Measurements from ENCODE around the gene STC2. TPM values are rescaled to one million over a fixed set of nuclear protein-coding genes. Genes with fewer than 3 reads are reported as not detected.

Gene STC2
- polyA plus RNA-seq, 3 donors, result not detected

DNA sequence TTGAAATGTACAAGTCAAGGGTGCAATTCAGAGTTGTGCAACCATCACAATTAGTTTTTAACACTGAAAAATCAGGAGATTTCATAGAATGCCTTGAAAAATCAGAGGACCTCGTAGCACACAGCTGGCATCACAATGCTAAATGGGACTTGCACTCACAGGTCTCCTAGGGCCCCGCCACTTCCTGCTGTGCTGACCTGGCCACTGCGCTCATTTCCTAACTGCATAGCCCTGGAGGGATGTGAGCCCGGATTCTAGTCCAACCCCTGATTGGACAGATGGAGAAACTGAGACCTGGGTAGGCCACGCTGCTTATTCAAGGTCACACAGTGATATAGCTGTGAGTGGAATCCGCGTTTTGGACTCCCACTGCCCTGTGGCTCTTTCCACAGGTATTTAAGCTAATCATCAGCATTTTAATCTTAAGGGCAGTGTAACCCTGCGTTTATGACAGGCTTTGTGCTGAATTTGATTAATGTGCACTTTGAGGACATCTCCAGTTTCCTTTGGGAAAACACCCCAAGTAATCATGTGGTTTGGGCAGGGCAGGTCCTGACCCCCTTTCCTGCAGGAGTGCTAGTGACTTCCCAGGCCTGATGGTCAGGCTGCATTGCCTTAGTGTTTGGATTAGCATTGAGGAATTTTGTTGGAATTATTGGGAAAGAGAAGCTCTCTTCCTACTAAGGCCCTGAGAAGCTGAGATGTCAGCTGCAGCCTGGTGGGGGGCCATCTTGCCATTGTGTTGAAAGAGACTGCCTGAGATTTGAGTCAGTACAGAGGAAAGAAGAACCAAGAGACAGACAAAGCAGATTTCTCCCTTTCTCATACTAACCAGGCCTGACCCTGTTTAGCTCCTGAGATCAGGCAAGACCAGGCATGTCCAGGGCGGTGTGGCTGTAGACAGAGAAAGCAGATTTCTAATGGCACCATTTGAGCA, 36.2 kb downstream of the STC2 start:
- no peak overlapping the region for H3K4me3 ChIP-seq (replicated peaks in 1 of 3; ENCODE audit: low read depth in 2 of 3, low read length in 3 of 3)
- no peaks in the 10 kb centered on the region for H3K9me3 ChIP-seq (replicated peaks in 1 of 2; ENCODE audit: control insufficient read depth in 1 of 2, insufficient read depth in 1 of 2, low read length in 2 of 2)
- Mint-ChIP-seq H3K4me1 (peaks cover 8% of the 10 kb centered on the region), H3K4me3 (no peak overlapping the region), H3K27me3 (ENCODE audit: low read depth in 3 of 3) (peaks cover 46 to 72% (median 56%) of the 10 kb centered on the region in 3 donors), H3K36me3 (no peaks in the 10 kb centered on the region), H3K9me3 (peaks cover 0 to 2% (median 0%) of the 10 kb centered on the region in 7 donors), H3K27ac (no peak overlapping the region)
- H4K20me1 ChIP-seq (ENCODE audit: insufficient read depth, low read length), result no peaks in the 10 kb centered on the region
- H3K27ac ChIP-seq (ENCODE audit: low read depth in 1 of 2, low read length in 2 of 2), result no peak overlapping the region
- no peak overlapping the region for H3K9ac ChIP-seq (ENCODE audit: insufficient read depth, low read length, poor library complexity, severe bottlenecking)
- intact Hi-C loops (cut with micrococcal nuclease), result loop anchor here (10.0 kb wide), 2 partner anchors 683 to 1023 kb away; no protein-coding TSS in a partner anchor
- no peak overlapping the region for H3K4me2 ChIP-seq (replicated peaks; ENCODE audit: extremely low read depth, low read length, poor library complexity, severe bottlenecking)
- TF ChIP-seq, protein P1, sequence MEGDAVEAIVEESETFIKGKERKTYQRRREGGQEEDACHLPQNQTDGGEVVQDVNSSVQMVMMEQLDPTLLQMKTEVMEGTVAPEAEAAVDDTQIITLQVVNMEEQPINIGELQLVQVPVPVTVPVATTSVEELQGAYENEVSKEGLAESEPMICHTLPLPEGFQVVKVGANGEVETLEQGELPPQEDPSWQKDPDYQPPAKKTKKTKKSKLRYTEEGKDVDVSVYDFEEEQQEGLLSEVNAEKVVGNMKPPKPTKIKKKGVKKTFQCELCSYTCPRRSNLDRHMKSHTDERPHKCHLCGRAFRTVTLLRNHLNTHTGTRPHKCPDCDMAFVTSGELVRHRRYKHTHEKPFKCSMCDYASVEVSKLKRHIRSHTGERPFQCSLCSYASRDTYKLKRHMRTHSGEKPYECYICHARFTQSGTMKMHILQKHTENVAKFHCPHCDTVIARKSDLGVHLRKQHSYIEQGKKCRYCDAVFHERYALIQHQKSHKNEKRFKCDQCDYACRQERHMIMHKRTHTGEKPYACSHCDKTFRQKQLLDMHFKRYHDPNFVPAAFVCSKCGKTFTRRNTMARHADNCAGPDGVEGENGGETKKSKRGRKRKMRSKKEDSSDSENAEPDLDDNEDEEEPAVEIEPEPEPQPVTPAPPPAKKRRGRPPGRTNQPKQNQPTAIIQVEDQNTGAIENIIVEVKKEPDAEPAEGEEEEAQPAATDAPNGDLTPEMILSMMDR (IDR thresholded peaks at IDR 0.05), result no peak
- H3K79me2 ChIP-seq (ENCODE audit: insufficient read depth, low read length), result no peaks in the 10 kb centered on the region
- H3K36me3 ChIP-seq (replicated peaks in 1 of 2; ENCODE audit: control insufficient read depth in 1 of 2, insufficient read depth in 2 of 2, low read length in 2 of 2), result no peaks in the 10 kb centered on the region
- no peak overlapping the region for H2AFZ ChIP-seq (ENCODE audit: insufficient read depth, low read depth, low read length, poor library complexity, severe bottlenecking)
- peaks cover 10 to 58% of the 10 kb centered on the region in 2 donors for H3K27me3 ChIP-seq (ENCODE audit: control insufficient read depth in 2 of 2, insufficient read depth in 2 of 2, low read length in 2 of 2)
- 90% methylated on average over 8 of the region's 9 CpGs for WGBS (ENCODE audit: insufficient coverage)
- no peaks in the 10 kb centered on the region for H3K4me1 ChIP-seq (ENCODE audit: control insufficient read depth in 1 of 2, insufficient read depth in 2 of 2, low read length in 2 of 2)
- no peak for DNase-seq

DNA sequence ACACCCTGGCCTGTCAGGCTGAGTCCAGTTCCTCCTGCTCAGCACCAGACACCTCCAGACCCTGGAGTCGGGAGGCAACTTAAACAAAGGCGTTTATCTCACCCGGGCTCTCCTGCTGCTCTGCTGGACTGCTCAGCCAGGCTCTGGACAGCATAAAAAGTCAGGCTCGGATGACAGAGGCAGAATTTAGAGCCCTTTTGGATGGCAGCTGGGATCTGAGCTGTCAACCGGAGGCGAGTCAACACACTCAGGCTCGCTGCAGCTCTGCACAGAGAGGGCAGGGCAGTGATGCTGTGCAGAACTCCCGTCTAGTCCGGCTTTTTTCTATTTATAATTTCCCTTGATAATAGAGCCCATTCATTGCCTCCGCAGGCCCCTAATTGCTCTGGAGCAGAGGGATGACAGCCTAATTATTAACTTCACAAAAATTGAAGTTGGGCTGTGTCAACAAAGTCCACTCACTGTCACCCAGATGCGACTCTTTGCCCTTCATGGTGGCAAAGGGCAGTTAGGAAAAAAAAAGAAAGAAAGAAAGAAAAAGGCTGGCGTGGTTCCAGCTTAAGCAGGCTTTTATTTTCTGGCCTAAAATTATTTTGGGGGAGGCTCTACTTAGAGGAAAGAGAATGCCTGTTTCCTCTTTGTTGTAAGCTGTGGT, 37.6 kb downstream of the STC2 start:
- H3K4me3 ChIP-seq (replicated peaks in 1 of 3; ENCODE audit: low read depth in 2 of 3, low read length in 3 of 3), result no peak overlapping the region
- intact Hi-C loops (cut with micrococcal nuclease), result loop anchor here (10.0 kb wide), 2 partner anchors 684 to 1024 kb away; no protein-coding TSS in a partner anchor
- no peak overlapping the region for H3K4me2 ChIP-seq (replicated peaks; ENCODE audit: extremely low read depth, low read length, poor library complexity, severe bottlenecking)
- no peaks in the 10 kb centered on the region for H3K36me3 Mint-ChIP-seq
- H3K9me3 Mint-ChIP-seq, result peaks cover 0 to 3% (median 0%) of the 10 kb centered on the region in 7 donors
- H3K27ac ChIP-seq (ENCODE audit: low read depth in 1 of 2, low read length in 2 of 2), result no peak overlapping the region
- no peaks in the 10 kb centered on the region for H3K36me3 ChIP-seq (replicated peaks in 1 of 2; ENCODE audit: control insufficient read depth in 1 of 2, insufficient read depth in 2 of 2, low read length in 2 of 2)
- no peaks in the 10 kb centered on the region for H3K79me2 ChIP-seq (ENCODE audit: insufficient read depth, low read length)
- no peaks in the 10 kb centered on the region for H3K4me1 ChIP-seq (ENCODE audit: control insufficient read depth in 1 of 2, insufficient read depth in 2 of 2, low read length in 2 of 2)
- peaks cover 8% of the 10 kb centered on the region for H3K4me1 Mint-ChIP-seq
- peaks cover 53 to 71% (median 56%) of the 10 kb centered on the region in 3 donors for H3K27me3 Mint-ChIP-seq (ENCODE audit: low read depth in 3 of 3)
- H3K4me3 Mint-ChIP-seq, result peak overlapping the region in 1 of 2 donors; percentile 36
- H3K9me3 ChIP-seq (replicated peaks in 1 of 2; ENCODE audit: control insufficient read depth in 1 of 2, insufficient read depth in 1 of 2, low read length in 2 of 2), result no peaks in the 10 kb centered on the region
- peaks cover 15 to 68% of the 10 kb centered on the region in 2 donors for H3K27me3 ChIP-seq (ENCODE audit: control insufficient read depth in 2 of 2, insufficient read depth in 2 of 2, low read length in 2 of 2)
- H3K27ac Mint-ChIP-seq, result no peak overlapping the region
- TF ChIP-seq, protein P1 (IDR thresholded peaks at IDR 0.05), result no peak
- H3K9ac ChIP-seq (ENCODE audit: insufficient read depth, low read length, poor library complexity, severe bottlenecking), result no peak overlapping the region
- no peak overlapping the region for H2AFZ ChIP-seq (ENCODE audit: insufficient read depth, low read depth, low read length, poor library complexity, severe bottlenecking)
- WGBS (ENCODE audit: insufficient coverage), result 79% methylated on average over 9 of the region's 12 CpGs
- no peaks in the 10 kb centered on the region for H4K20me1 ChIP-seq (ENCODE audit: insufficient read depth, low read length)
- no peak for DNase-seq
